ENCODE measurements around the gene REPS1.

- TF ChIP-seq CTCF (IDR thresholded peaks at IDR 0.05 in 4 of 5, conservative IDR thresholded peaks at IDR 0.05 in 1 of 5) = no peak
- TF ChIP-seq POLR2A (IDR thresholded peaks at IDR 0.05) = no peak
These were observed 40.0 kb downstream of the REPS1 start for GRCh38 chr6:138948004-138948403.

All from gastrocnemius medialis (tissue), 4 donors.